GM19372 (cell line): Measurements from ENCODE around the gene ARMC9.
"Not testable (repeated sequence)": the region's sequence is repeated elsewhere in the genome, so short reads cannot be mapped to it uniquely, and the experiment has no call there.

Experiments used
- ATAC-seq: cut with Tn5 transposase; IDR thresholded peaks from one replicate; pipeline ENCODE4 v1.9.1; 2021; ENCODE audit warnings: mild to moderate bottlenecking, low read depth, moderate library complexity; ENCODE audit not compliant: unreplicated experiment

ARMC9 gene

GRCh38 chr2:231182513-231182899 is 15.9 kb upstream of the ARMC9 start:
- no peak for ATAC-seq

- ATAC-seq: no peak
These were observed 14.6 kb upstream of the ARMC9 start for GRCh38 chr2:231183851-231184250.

GRCh38 chr2:231184319-231184718 is 14.1 kb upstream of the ARMC9 start:
- no peak for ATAC-seq

- no peak for ATAC-seq
These were observed 13.2 kb upstream of the ARMC9 start for GRCh38 chr2:231185050-231185725.

- no peak for ATAC-seq
These were observed 12.5 kb upstream of the ARMC9 start for GRCh38 chr2:231185886-231186285.

- ATAC-seq: no peak
These were observed 12.1 kb upstream of the ARMC9 start for GRCh38 chr2:231186325-231186724.

- no peak for ATAC-seq
These were observed 10.5 kb upstream of the ARMC9 start for GRCh38 chr2:231187736-231188505.

GRCh38 chr2:231188506-231189170 is 9.8 kb upstream of the ARMC9 start:
- ATAC-seq: no peak

GRCh38 chr2:231189171-231189530 is 9.3 kb upstream of the ARMC9 start:
- no peak for ATAC-seq

GRCh38 chr2:231189571-231190495 is 8.6 kb upstream of the ARMC9 start:
- ATAC-seq: no peak

GRCh38 chr2:231190531-231191197 is 7.8 kb upstream of the ARMC9 start:
- no peak for ATAC-seq

GRCh38 chr2:231191896-231192872 is 6.2 kb upstream of the ARMC9 start:
- ATAC-seq: no peak

- ATAC-seq: no peak
These were observed 5.2 kb upstream of the ARMC9 start for GRCh38 chr2:231193216-231193615.

- ATAC-seq: no peak
These were observed 1.8 kb upstream of the ARMC9 start for GRCh38 chr2:231196592-231196991.

GRCh38 chr2:231197196-231197595 is 1.2 kb upstream of the ARMC9 start:
- ATAC-seq: not testable (repeated sequence)

GRCh38 chr2:231197706-231198290 is 633 bp upstream of the ARMC9 start:
- ATAC-seq: no peak

- ATAC-seq: no peak
These were observed 788 bp downstream of the ARMC9 start for GRCh38 chr2:231199219-231199618.

- no peak for ATAC-seq
These were observed 2.5 kb downstream of the ARMC9 start for GRCh38 chr2:231200805-231201474.
